Epithelial cell of proximal tubule (primary cell): ENCODE results near the gene KHNYN. TPM values are rescaled to one million over a fixed set of nuclear protein-coding genes. Genes with fewer than 3 reads are reported as not detected.

Experiments used
- DNase-seq: peaks from one replicate; pipeline ENCODE4 v3.0.0-alpha.2; 2011; ENCODE audit warnings: low read depth
- H3K4me3 ChIP-seq: 2 replicates; pipeline ENCODE4 v1.5.1; 2011; ENCODE audit warnings: low read depth, mild to moderate bottlenecking, low read length
- total RNA-seq: library from RNA; depleted of rRNA; stranded (reverse); fragments of >200 nt; gene quantifications from 2 replicates; pipeline ENCODE4 v1.2.3, GENCODE V29; 2015
- TF ChIP-seq, protein P1 (sequence below): conservative IDR thresholded peaks from 2 replicates; pipeline ENCODE4 v1.5.1; 2012; ENCODE audit warnings: low read depth, mild to moderate bottlenecking, low read length

Gene KHNYN
- total RNA-seq, 1 donor from 2014 or later: 41.6 TPM

DNA sequence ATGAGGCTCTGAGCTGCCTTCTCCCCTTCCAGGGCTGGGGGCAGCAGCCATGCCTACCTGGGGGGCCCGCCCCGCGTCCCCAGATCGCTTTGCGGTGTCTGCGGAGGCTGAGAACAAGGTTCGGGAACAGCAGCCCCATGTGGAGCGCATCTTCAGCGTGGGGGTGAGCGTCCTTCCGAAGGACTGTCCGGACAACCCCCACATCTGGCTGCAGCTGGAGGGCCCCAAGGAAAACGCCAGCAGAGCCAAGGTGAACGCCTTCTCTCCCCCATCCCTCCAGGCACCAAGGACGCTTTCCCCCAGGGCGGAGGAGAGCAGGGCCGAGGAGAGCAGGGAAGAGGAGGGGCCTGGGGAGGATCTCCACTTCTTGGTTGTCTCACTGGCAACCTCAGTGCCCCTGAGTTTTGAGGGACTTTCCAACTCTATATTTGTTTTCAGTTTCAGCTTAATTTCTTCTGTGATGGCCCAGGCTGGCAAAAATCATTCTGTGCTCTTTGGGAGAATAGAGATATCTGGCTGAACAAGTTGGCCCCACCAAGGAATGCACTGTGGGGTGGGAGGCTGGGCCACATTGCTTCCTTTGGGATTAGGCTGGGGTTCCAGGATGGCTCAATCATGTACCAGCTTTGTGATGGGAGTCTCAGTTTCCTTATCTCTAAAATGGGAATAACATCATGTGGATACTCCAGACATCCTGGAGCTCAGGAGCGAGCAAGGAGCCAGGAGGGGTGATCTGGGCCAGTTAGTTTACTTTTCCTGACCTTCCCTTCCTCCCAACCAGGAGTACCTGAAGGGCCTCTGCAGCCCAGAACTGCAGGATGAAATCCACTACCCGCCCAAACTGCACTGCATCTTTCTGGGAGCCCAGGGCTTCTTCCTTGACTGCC lies 1.2 kb downstream of the KHNYN start:
- TF ChIP-seq, protein P1, sequence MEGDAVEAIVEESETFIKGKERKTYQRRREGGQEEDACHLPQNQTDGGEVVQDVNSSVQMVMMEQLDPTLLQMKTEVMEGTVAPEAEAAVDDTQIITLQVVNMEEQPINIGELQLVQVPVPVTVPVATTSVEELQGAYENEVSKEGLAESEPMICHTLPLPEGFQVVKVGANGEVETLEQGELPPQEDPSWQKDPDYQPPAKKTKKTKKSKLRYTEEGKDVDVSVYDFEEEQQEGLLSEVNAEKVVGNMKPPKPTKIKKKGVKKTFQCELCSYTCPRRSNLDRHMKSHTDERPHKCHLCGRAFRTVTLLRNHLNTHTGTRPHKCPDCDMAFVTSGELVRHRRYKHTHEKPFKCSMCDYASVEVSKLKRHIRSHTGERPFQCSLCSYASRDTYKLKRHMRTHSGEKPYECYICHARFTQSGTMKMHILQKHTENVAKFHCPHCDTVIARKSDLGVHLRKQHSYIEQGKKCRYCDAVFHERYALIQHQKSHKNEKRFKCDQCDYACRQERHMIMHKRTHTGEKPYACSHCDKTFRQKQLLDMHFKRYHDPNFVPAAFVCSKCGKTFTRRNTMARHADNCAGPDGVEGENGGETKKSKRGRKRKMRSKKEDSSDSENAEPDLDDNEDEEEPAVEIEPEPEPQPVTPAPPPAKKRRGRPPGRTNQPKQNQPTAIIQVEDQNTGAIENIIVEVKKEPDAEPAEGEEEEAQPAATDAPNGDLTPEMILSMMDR: no peak
- no peak for DNase-seq
- peak overlapping the region; percentile 83 for H3K4me3 ChIP-seq

DNA sequence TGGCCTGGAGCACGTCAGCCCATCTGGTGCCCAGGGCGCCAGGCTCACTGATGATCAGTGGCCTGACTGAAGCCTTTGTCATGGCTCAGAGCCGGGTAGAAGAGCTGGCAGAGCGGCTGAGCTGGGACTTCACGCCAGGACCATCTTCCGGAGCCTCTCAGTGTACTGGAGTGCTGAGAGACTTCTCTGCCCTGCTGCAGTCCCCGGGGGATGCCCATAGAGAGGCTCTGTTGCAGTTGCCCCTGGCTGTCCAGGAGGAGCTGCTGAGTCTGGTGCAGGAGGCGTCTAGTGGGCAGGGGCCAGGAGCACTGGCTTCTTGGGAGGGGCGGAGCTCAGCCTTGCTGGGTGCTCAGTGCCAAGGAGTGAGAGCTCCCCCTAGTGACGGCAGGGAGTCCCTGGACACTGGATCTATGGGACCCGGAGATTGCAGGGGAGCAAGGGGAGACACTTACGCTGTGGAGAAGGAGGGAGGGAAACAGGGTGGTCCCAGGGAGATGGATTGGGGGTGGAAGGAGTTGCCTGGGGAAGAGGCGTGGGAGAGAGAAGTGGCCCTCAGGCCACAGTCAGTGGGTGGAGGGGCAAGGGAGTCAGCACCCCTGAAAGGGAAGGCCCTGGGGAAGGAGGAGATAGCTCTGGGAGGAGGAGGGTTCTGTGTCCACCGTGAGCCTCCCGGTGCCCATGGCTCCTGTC lies 2.0 kb downstream of the KHNYN start:
- peak overlapping the region; percentile 83 for H3K4me3 ChIP-seq
- TF ChIP-seq, protein P1: peak; percentile 99
- no peak for DNase-seq

DNA sequence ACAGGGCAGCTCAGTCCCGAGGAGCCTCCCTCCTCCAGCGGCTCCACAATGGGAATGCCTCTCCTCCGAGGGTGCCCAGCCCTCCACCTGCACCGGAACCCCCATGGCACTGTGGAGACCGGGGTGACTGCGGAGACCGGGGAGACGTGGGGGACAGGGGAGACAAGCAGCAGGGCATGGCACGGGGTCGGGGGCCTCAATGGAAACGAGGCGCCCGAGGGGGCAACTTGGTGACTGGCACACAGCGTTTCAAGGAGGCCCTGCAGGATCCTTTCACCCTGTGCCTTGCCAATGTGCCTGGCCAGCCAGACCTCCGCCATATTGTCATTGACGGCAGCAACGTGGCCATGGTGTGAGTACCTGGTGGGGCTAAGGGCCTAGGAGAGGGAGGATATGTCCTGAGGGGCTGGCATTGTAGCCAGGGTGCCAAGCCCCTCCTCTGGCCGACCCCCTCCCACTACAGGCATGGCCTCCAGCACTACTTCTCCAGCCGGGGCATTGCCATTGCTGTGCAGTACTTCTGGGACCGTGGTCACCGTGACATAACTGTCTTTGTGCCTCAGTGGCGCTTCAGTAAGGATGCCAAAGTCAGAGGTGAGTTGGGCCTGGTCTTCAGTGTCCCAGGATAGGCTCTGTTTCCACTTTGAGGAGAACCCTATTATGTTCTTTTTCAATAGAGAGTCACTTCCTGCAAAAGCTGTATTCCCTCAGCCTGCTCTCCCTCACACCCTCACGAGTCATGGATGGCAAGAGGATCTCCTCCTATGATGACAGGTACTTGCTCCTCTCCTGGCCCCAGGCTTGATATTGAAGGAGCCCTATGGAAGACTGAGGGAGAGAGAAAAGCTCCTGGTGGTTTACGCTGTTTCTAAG lies 2.7 kb downstream of the KHNYN start:
- no peak for DNase-seq
- H3K4me3 ChIP-seq: no peak overlapping the region
- TF ChIP-seq, protein P1: no peak

DNA sequence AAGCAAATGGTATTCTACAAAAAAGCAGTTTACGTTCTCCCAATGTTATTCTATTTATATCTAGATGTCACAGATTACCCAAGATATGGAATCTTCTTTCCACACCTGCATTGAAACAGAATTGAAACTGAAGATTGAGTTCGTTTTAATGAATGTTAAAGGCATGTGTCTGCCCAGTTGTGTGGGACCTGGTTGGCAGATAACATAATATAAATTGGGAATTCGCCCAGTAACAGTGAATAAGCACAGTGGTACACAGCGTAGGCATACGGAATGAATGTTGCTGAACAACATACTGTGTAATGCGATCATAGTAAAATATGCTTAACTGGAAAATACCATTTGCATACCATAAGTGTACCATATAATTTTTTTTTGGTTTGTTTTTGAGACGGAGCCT lies 4.3 kb downstream of the KHNYN start:
- H3K4me3 ChIP-seq: no peak overlapping the region
- TF ChIP-seq, protein P1: no peak
- no peak for DNase-seq

DNA sequence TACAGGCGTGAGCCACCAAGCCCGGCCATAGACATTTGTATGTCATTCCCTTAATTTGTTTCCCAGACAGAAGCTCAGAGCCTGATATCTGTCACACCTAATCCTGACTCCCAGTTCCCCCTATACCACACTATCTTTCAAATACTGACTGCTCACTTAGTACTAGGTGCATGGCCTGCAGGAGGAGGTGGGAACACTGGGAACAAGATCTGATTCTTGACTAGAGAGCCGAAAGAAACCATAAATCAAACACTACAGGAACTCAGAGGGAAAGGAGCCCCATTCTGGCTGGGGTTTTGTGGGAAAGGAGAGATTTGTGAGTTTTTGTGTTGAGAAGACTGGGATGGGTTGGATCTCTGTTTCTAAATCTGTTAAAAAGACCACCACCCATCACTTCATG lies 4.9 kb downstream of the KHNYN start:
- no peak overlapping the region for H3K4me3 ChIP-seq
- no peak for DNase-seq
- TF ChIP-seq, protein P1: no peak

DNA sequence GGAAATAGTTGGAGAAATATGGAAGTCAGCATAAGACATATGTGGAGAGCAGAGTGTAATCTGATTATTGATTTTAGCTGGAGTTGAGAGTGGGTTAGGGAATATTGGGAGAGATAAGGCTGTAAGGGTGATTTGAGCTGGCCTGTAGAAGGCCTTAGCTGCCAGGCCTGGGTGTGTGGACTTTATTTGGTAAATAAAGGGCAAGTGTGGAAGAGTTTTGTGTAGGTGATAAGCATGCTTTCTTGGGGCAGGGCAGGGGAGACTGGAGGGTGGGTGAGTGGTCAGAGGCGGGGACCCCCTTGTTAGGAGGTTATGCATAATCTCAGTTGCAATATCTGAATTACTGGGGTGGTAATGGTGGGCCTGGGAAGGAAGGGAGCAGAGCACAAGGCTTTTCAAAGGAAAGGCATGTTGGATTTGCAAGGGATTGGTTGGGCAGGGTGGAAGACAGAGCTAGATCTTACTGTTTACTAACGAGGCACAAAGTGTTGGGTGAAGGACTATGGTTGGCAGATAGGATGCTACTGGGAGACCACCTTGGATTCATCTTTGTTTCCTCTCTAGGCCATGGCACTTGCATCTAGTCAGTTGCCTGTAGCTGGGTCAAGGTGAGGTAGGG lies 5.5 kb downstream of the KHNYN start:
- DNase-seq: no peak
- H3K4me3 ChIP-seq: no peak overlapping the region
- TF ChIP-seq, protein P1: no peak
